Measurements from ENCODE around the gene GPANK1. TPM values are rescaled to one million over a fixed set of nuclear protein-coding genes. Genes with fewer than 3 reads are reported as not detected.

GPANK1 gene
- total RNA-seq, 4 donors from 2014 or later, result 17.3 to 29.8 (median 24.5) TPM

DNA sequence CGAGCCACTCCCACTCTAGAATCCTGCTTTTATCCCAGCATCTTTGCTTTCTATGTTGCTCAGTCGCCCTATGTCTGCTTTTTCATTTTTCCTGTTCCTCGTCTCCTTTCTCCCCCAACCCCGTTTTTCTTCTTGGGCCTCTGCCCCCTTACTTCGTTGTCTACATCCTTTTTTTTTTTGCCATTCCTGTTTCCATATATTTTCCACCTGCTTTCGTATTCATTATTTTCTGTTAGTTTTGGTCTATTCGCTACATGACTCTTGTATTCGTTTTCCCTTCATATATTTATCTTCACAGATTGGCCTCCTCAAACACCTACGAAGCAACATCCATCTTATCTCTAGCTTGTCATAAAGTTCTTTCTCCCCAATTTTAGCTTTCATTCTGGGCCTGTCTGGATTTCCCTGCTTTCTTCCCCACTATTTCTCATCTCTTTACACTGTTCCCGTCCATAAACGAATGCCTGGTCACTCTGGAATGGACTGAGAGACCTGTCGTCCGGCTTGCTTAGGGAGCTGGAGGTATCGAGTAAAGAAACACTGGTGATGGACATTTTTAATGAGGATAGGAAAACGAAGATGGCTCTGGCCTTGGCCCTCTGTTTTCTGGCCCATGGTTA is 43.4 kb downstream of the GPANK1 start:
- DNase-seq (no peak), ATAC-seq (no peak)
- Histone ChIP-seq H3K27ac (peak overlapping the region; percentile 91 to 97 (median 96)), H3K36me3 (peaks cover 3 to 38% of the 10 kb centered on the region in 2 donors), H3K9me3 (no peaks in the 10 kb centered on the region), H3K27me3 (no peaks in the 10 kb centered on the region), H3K4me1 (peaks cover 19 to 21% of the 10 kb centered on the region in 2 donors), H3K4me3 (peak overlapping the region; percentile 69 to 95 (median 82))
- intact Hi-C loops (cut with DNase I; ENCODE audit: low total_unique reads) (loop anchor here (2.0 to 10.0 kb wide), 2 partner anchors 75 to 1007 kb away; partner anchors contain the start of genes ATP6V1G2, MRPS18B, NFKBIL1 and PPP1R10), in situ Hi-C loops (cut with MboI; ENCODE audit: low sequenced_read_pairs in 4 of 4) (no loop called here)
- no peak for TF ChIP-seq POLR2A (IDR thresholded peaks at IDR 0.05)
- TF ChIP-seq, protein P1, sequence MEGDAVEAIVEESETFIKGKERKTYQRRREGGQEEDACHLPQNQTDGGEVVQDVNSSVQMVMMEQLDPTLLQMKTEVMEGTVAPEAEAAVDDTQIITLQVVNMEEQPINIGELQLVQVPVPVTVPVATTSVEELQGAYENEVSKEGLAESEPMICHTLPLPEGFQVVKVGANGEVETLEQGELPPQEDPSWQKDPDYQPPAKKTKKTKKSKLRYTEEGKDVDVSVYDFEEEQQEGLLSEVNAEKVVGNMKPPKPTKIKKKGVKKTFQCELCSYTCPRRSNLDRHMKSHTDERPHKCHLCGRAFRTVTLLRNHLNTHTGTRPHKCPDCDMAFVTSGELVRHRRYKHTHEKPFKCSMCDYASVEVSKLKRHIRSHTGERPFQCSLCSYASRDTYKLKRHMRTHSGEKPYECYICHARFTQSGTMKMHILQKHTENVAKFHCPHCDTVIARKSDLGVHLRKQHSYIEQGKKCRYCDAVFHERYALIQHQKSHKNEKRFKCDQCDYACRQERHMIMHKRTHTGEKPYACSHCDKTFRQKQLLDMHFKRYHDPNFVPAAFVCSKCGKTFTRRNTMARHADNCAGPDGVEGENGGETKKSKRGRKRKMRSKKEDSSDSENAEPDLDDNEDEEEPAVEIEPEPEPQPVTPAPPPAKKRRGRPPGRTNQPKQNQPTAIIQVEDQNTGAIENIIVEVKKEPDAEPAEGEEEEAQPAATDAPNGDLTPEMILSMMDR (IDR thresholded peaks at IDR 0.05 in 4 of 5, conservative IDR thresholded peaks at IDR 0.05 in 1 of 5), result no peak

GRCh38 chr6:31620586-31621319 is 44.0 kb downstream of the GPANK1 start, which contains the start of gene PRRC2A:
Gene PRRC2A (plus strand): TSS chr6:31620715. CDS start chr6:31622790, 2,075 bp downstream.
- TF ChIP-seq POLR2A (IDR thresholded peaks at IDR 0.05), result peak; percentile 53 to 82
- TF ChIP-seq, protein P1 (IDR thresholded peaks at IDR 0.05 in 4 of 5, conservative IDR thresholded peaks at IDR 0.05 in 1 of 5), result no peak
- intact Hi-C loops (cut with DNase I; ENCODE audit: low total_unique reads), result loop anchor here (1.0 to 10.0 kb wide), 6 partner anchors 32 to 1006 kb away; partner anchors contain the start of genes ATP6V1G2, BAG6, FKBPL and MRPS18B

GRCh38 chr6:31619805-31620585 is 44.8 kb downstream of the GPANK1 start:
- peaks cover 19 to 21% of the 10 kb centered on the region in 2 donors for H3K4me1 ChIP-seq
- TF ChIP-seq POLR2A (IDR thresholded peaks at IDR 0.05), result peak; percentile 69 to 90
- TF ChIP-seq, protein P1 (IDR thresholded peaks at IDR 0.05 in 4 of 5, conservative IDR thresholded peaks at IDR 0.05 in 1 of 5), result no peak
- peak; percentile 97 to 99 for DNase-seq
- intact Hi-C loops (cut with DNase I; ENCODE audit: low total_unique reads) (loop anchor here (1.0 to 10.0 kb wide), 6 partner anchors 32 to 1005 kb away; partner anchors contain the start of genes ATP6V1G2, BAG6, FKBPL and MRPS18B), in situ Hi-C loops (cut with MboI; ENCODE audit: low sequenced_read_pairs in 4 of 4) (no loop called here)
- peaks cover 0 to 23% of the 10 kb centered on the region in 2 donors for H3K36me3 ChIP-seq
- H3K9me3 ChIP-seq, result no peaks in the 10 kb centered on the region
- H3K27ac ChIP-seq, result peak overlapping the region; percentile 91 to 97 (median 96)
- no peaks in the 10 kb centered on the region for H3K27me3 ChIP-seq
- peak; percentile 86 to 87 for ATAC-seq
- peak overlapping the region; percentile 62 to 95 (median 82) for H3K4me3 ChIP-seq

More at GRCh38 chr6:31620586-31621319, 44.0 kb downstream of the GPANK1 start, which contains the start of gene PRRC2A:
- in situ Hi-C loops (cut with MboI; ENCODE audit: low sequenced_read_pairs in 4 of 4), result no loop called here
- no peaks in the 10 kb centered on the region for H3K27me3 ChIP-seq
- ATAC-seq (peak; percentile 53 to 87), DNase-seq (peak; percentile 77 to 95)
- peaks cover 0 to 31% of the 10 kb centered on the region in 2 donors for H3K36me3 ChIP-seq
- H3K4me3 ChIP-seq, result peak within 1 kb of the TSS; percentile 69 to 95 (median 82)
- H3K27ac ChIP-seq, result peak within 1 kb of the TSS; percentile 91 to 97 (median 96)
- H3K9me3 ChIP-seq, result no peaks in the 10 kb centered on the region
- H3K4me1 ChIP-seq, result peaks cover 19 to 21% of the 10 kb centered on the region in 2 donors

GRCh38 chr6:31617010-31617409 is 47.8 kb downstream of the GPANK1 start:
- intact Hi-C loops (cut with DNase I; ENCODE audit: low total_unique reads), result no loop called here
- Histone ChIP-seq H3K27me3 (no peaks in the 10 kb centered on the region), H3K27ac (no peak overlapping the region), H3K4me3 (no peak overlapping the region), H3K4me1 (peaks cover 12 to 13% of the 10 kb centered on the region in 2 donors), H3K36me3 (no peaks in the 10 kb centered on the region), H3K9me3 (no peaks in the 10 kb centered on the region)
- TF ChIP-seq, protein P1 (IDR thresholded peaks at IDR 0.05 in 4 of 5, conservative IDR thresholded peaks at IDR 0.05 in 1 of 5), result no peak
- no peak for TF ChIP-seq POLR2A (IDR thresholded peaks at IDR 0.05)
- DNase-seq (no peak), ATAC-seq (no peak)
- in situ Hi-C loops (cut with MboI; ENCODE audit: low sequenced_read_pairs in 4 of 4), result no loop called here
